Loucy (cell line): ENCODE data around the gene MEF2B.
A peak's percentile ranks its signal among the peaks of the same experiment; 100 is the strongest.

Experiments used
- H2AFZ ChIP-seq: fragments of 200-600 bp; sonication (generic); 2 replicates; pipeline ENCODE4 v1.6.0; 2016; ENCODE audit warnings: antibody characterized with exemption, mild to moderate bottlenecking, low read length, moderate library complexity
- H3F3A ChIP-seq: fragments of 200-600 bp; 2 replicates; pipeline ENCODE4 v1.6.0; 2016; ENCODE audit warnings: antibody characterized with exemption, low read depth, mild to moderate bottlenecking
- H3K27me3 ChIP-seq: fragments of 200-600 bp; sonication (generic); 2 replicates; pipeline ENCODE4 v1.6.1; 2014; ENCODE audit warnings: low read length, mild to moderate bottlenecking; ENCODE audit not compliant: insufficient read depth, poor library complexity, severe bottlenecking
- H3K36me3 ChIP-seq: fragments of 200-600 bp; sonication (generic); 2 replicates; pipeline ENCODE4 v1.6.1; 2016; ENCODE audit warnings: low read length; ENCODE audit not compliant: insufficient read depth
- H3K4me1 ChIP-seq: fragments of 200-600 bp; sonication (generic); 2 replicates; pipeline ENCODE4 v1.5.1; 2014; ENCODE audit warnings: low read length, mild to moderate bottlenecking; ENCODE audit not compliant: insufficient read depth, poor library complexity, severe bottlenecking
- H3K4me2 ChIP-seq: fragments of 200-600 bp; sonication (generic); 2 replicates; pipeline ENCODE4 v1.6.0; 2014; ENCODE audit warnings: antibody characterized with exemption, low read length, low read depth, mild to moderate bottlenecking; ENCODE audit not compliant: poor library complexity, severe bottlenecking
- H3K4me3 ChIP-seq: fragments of 200-600 bp; sonication (generic); 2 replicates; pipeline ENCODE4 v1.5.1; 2014; ENCODE audit warnings: low read length, mild to moderate bottlenecking, mixed read lengths; ENCODE audit not compliant: poor library complexity, severe bottlenecking
- H3K79me2 ChIP-seq: fragments of 200-600 bp; sonication (generic); 2 replicates; pipeline ENCODE4 v1.6.1; 2014; ENCODE audit warnings: low read length; ENCODE audit not compliant: insufficient read depth
- H3K9ac ChIP-seq: fragments of 200-600 bp; sonication (generic); 2 replicates; pipeline ENCODE4 v1.6.0; 2014; ENCODE audit warnings: mild to moderate bottlenecking, low read depth, low read length, moderate library complexity; ENCODE audit not compliant: poor library complexity, severe bottlenecking
- H3K9me2 ChIP-seq: fragments of 200-600 bp; sonication (generic); replicated peaks from 2 replicates; pipeline ENCODE4 v1.6.1; 2016; ENCODE audit warnings: low read depth, low read length, mixed read lengths
- H3K9me3 ChIP-seq: fragments of 200-600 bp; sonication (generic); 2 replicates; pipeline ENCODE4 v1.6.1; 2014; ENCODE audit warnings: mild to moderate bottlenecking, antibody characterized with exemption, low read length, low read depth; ENCODE audit not compliant: insufficient read depth
- H4K20me1 ChIP-seq: fragments of 200-600 bp; sonication (generic); 2 replicates; pipeline ENCODE4 v1.6.0; 2014; ENCODE audit warnings: antibody characterized with exemption, low read length, mild to moderate bottlenecking; ENCODE audit not compliant: insufficient read depth, poor library complexity, severe bottlenecking
- CTCF ChIP-seq: fragments of 200-600 bp; sonication (generic); conservative IDR thresholded peaks from 2 replicates; pipeline ENCODE4 v1.5.1; 2014; ENCODE audit warnings: mild to moderate bottlenecking, antibody characterized with exemption, low read length
- EZH2phosphoT487 ChIP-seq: fragments of 200-600 bp; IDR thresholded peaks from 2 replicates; pipeline ENCODE4 v1.6.1; 2018; ENCODE audit warnings: antibody characterized with exemption, mild to moderate bottlenecking, moderate library complexity, borderline replicate concordance

Gene MEF2B

GRCh38 chr19:19145684-19146608 is 24.1 kb downstream of the MEF2B start:
- Histone ChIP-seq H3K4me3 (no peak overlapping the region), H3K4me1 (no peaks in the 10 kb centered on the region), H3K9me3 (no peaks in the 10 kb centered on the region), H3K9me2 (no peaks in the 10 kb centered on the region), H3K4me2 (no peak overlapping the region), H3F3A (no peaks in the 10 kb centered on the region), H3K36me3 (no peaks in the 10 kb centered on the region), H4K20me1 (no peaks in the 10 kb centered on the region), H3K9ac (no peak overlapping the region), H3K79me2 (no peaks in the 10 kb centered on the region), H2AFZ (peak overlapping the region; percentile 4; the same call in 1 of the 2 replicates), H3K27me3 (no peaks in the 10 kb centered on the region)
- TF ChIP-seq CTCF (peak; percentile 81), EZH2phosphoT487 (no peak)

DNA sequence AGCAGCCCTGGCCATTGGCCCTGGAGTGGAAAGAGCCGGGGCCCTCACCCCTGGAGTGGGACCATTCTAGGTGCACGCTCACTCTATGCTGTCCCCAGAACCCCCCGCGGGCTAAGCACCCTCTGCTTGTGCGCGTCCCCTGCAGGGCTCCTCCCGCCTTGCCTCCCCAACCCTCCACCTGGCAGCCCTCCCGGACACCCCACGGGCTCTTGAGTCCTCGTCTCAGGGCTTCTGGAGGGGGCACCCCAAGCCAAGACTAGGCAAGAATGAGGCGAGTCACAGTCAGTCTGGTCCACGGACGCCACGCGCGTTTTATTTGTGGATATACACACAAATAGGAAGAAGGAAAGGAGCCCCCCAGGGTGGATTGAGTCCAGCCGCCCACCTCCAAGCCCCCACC is 24.8 kb downstream of the MEF2B start:
- no peaks in the 10 kb centered on the region for H3K9me2 ChIP-seq
- H3K9ac ChIP-seq, result no peak overlapping the region
- TF ChIP-seq CTCF (no peak), EZH2phosphoT487 (no peak)
- H3K4me1 ChIP-seq, result no peaks in the 10 kb centered on the region
- H3K27me3 ChIP-seq, result no peaks in the 10 kb centered on the region
- no peaks in the 10 kb centered on the region for H3K9me3 ChIP-seq
- no peaks in the 10 kb centered on the region for H3F3A ChIP-seq
- H3K4me3 ChIP-seq, result no peak overlapping the region
- no peaks in the 10 kb centered on the region for H3K79me2 ChIP-seq
- H2AFZ ChIP-seq, result no peak overlapping the region
- H3K36me3 ChIP-seq, result no peaks in the 10 kb centered on the region
- no peak overlapping the region for H3K4me2 ChIP-seq
- H4K20me1 ChIP-seq, result no peaks in the 10 kb centered on the region

- Histone ChIP-seq H3K9ac (no peak overlapping the region), H4K20me1 (no peaks in the 10 kb centered on the region), H3K36me3 (no peaks in the 10 kb centered on the region), H2AFZ (no peak overlapping the region), H3K9me3 (no peaks in the 10 kb centered on the region), H3K4me2 (no peak overlapping the region), H3K9me2 (no peaks in the 10 kb centered on the region), H3K79me2 (peaks cover 8% of the 10 kb centered on the region), H3K4me3 (no peak overlapping the region), H3K27me3 (no peaks in the 10 kb centered on the region), H3K4me1 (peaks cover 8% of the 10 kb centered on the region), H3F3A (no peaks in the 10 kb centered on the region)
- TF ChIP-seq EZH2phosphoT487 (no peak), CTCF (no peak)
These were observed 27.7 kb downstream of the MEF2B start for GRCh38 chr19:19142347-19142746.
